Calu3 (cell line): Measurements from ENCODE around the gene LAMTOR5. TPM values are rescaled to one million over a fixed set of nuclear protein-coding genes. Genes with fewer than 3 reads are reported as not detected.

Experiments
- BruUV-seq: library from RNA; stranded (reverse); fragments of 400-500 nt; replicated peaks from 2 replicates; lab custom pipeline; 2021; lab: Mats Ljungman, UMichigan
- CTCF ChIA-PET: fragments of 300-600 bp; sonication (Branson Sonifier 250); formaldehyde crosslinking; loops from one replicate; lab custom pipeline; 2022; ENCODE audit warnings: antibody characterized with exemption; lab: Charles Lee
- DNase-seq: peaks from one replicate; pipeline ENCODE4 v3.0.0; 2022
- H3K27ac Mint-ChIP-seq: one replicate; pipeline ENCODE4 v1.8.0; 2022; ENCODE audit warnings: mixed read lengths; ENCODE audit not compliant: unreplicated experiment
- H3K27me3 Mint-ChIP-seq: one replicate; pipeline ENCODE4 v1.8.0; 2022; ENCODE audit warnings: mixed read lengths; ENCODE audit not compliant: unreplicated experiment
- H3K36me3 Mint-ChIP-seq: one replicate; pipeline ENCODE4 v1.8.0; 2022; ENCODE audit warnings: mild to moderate bottlenecking, moderate library complexity, mixed read lengths; ENCODE audit not compliant: insufficient read depth, unreplicated experiment
- H3K4me1 Mint-ChIP-seq: one replicate; pipeline ENCODE4 v1.8.0; 2022; ENCODE audit warnings: mild to moderate bottlenecking, low read depth, mixed read lengths; ENCODE audit not compliant: unreplicated experiment
- H3K4me3 Mint-ChIP-seq: one replicate; pipeline ENCODE4 v1.8.0; 2022; ENCODE audit warnings: mild to moderate bottlenecking, low read depth, moderate library complexity, mixed read lengths; ENCODE audit not compliant: unreplicated experiment
- H3K9me3 Mint-ChIP-seq: one replicate; pipeline ENCODE4 v1.8.0; 2022; ENCODE audit warnings: low read depth, mixed read lengths; ENCODE audit not compliant: unreplicated experiment
- intact Hi-C: fragments of 100-400 bp; cut with micrococcal nuclease; formaldehyde crosslinking; loops from one replicate; pipeline ENCODE4 v1.10.0; 2022; ENCODE audit not compliant: unreplicated experiment
- total RNA-seq: library from RNA; stranded (reverse); gene quantifications from 2 replicates; pipeline ENCODE4 v1.2.3, GENCODE V29; 2022
- TF ChIP-seq, protein P1 (sequence below): fragments of 200-600 bp; IDR thresholded peaks from one replicate; pipeline ENCODE4 v1.8.0; 2022; ENCODE audit warnings: antibody characterized with exemption; ENCODE audit not compliant: unreplicated experiment

Gene LAMTOR5
- total RNA-seq, 1 experiment from 2014 or later = 87.4 TPM

DNA sequence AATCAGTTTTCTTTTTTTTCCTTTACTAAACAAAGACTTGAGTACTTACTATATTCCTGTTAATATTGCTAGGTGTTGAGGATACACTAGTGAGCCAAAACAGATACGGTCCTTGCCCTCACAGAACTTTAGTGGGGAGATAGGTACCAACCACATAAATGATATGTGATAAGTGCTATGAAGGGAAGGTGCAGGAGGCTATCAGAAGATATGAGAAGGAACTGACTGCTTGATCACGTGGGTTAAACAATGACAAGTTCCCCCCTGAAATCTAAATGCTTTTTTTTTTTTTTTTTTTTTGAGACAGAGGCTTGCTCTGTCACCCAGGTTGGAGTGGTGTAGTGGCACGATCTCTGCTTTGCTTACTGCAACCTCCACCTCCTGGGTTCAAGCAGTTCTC lies 43.3 kb downstream of the LAMTOR5 start:
- no peak for DNase-seq
- Mint-ChIP-seq H3K4me3 (no peak overlapping the region), H3K27me3 (no peaks in the 10 kb centered on the region), H3K9me3 (no peaks in the 10 kb centered on the region), H3K4me1 (no peaks in the 10 kb centered on the region), H3K27ac (no peak overlapping the region), H3K36me3 (peaks cover 13% of the 10 kb centered on the region)
- CTCF ChIA-PET = no interaction called here
- no TSS peak for BruUV-seq
- intact Hi-C loops = no loop called here
- TF ChIP-seq, protein P1, sequence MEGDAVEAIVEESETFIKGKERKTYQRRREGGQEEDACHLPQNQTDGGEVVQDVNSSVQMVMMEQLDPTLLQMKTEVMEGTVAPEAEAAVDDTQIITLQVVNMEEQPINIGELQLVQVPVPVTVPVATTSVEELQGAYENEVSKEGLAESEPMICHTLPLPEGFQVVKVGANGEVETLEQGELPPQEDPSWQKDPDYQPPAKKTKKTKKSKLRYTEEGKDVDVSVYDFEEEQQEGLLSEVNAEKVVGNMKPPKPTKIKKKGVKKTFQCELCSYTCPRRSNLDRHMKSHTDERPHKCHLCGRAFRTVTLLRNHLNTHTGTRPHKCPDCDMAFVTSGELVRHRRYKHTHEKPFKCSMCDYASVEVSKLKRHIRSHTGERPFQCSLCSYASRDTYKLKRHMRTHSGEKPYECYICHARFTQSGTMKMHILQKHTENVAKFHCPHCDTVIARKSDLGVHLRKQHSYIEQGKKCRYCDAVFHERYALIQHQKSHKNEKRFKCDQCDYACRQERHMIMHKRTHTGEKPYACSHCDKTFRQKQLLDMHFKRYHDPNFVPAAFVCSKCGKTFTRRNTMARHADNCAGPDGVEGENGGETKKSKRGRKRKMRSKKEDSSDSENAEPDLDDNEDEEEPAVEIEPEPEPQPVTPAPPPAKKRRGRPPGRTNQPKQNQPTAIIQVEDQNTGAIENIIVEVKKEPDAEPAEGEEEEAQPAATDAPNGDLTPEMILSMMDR = no peak

DNA sequence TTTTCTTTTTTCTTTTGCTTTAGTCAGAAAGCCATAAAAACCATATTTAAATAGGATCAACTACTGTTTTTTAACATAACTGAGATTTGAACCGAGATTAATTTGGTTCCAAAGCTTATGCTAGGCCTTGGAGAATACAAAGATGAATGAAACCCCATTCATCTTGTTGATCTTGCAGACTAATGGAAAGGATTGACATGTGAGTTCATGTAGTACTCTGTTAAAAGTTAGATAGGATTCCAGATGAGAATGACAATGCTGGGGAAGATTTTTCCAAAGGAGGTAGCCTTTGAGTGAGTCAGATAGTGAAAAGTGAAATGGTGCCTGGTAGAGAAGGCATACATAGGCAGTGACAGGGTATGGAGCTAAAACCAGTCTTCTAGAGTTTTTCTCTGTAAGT lies 45.6 kb downstream of the LAMTOR5 start:
- no peaks in the 10 kb centered on the region for H3K9me3 Mint-ChIP-seq
- CTCF ChIA-PET = no interaction called here
- intact Hi-C loops = no loop called here
- H3K27ac Mint-ChIP-seq = no peak overlapping the region
- DNase-seq = no peak
- TF ChIP-seq, protein P1 = no peak
- H3K4me3 Mint-ChIP-seq = no peak overlapping the region
- no TSS peak for BruUV-seq
- H3K36me3 Mint-ChIP-seq = peaks cover 13% of the 10 kb centered on the region
- H3K27me3 Mint-ChIP-seq = no peaks in the 10 kb centered on the region
- H3K4me1 Mint-ChIP-seq = no peaks in the 10 kb centered on the region

DNA sequence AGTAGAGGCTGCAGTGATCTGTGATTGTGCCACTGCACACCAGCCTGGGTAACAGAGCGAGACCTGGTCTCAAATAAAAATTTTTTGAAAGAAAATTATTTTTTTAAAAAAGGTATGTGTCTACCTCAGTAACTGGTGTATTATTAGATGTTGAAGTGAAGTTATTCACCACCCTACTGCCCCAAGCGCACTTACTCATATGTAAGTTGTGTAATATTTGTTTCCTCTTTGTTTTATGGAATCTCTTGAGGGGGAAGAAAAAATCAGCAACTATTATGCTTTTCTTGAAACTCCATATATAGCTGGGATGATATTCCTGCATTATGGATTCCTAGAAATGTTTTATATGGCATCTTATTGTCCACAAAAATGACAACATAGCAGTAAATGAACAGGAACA lies 47.1 kb downstream of the LAMTOR5 start:
- intact Hi-C loops = no loop called here
- Mint-ChIP-seq H3K27ac (no peak overlapping the region), H3K36me3 (peaks cover 16% of the 10 kb centered on the region), H3K27me3 (no peaks in the 10 kb centered on the region), H3K4me3 (no peak overlapping the region), H3K9me3 (no peaks in the 10 kb centered on the region), H3K4me1 (peaks cover 13% of the 10 kb centered on the region)
- no TSS peak for BruUV-seq
- no peak for DNase-seq
- CTCF ChIA-PET = no interaction called here
- TF ChIP-seq, protein P1 = no peak

DNA sequence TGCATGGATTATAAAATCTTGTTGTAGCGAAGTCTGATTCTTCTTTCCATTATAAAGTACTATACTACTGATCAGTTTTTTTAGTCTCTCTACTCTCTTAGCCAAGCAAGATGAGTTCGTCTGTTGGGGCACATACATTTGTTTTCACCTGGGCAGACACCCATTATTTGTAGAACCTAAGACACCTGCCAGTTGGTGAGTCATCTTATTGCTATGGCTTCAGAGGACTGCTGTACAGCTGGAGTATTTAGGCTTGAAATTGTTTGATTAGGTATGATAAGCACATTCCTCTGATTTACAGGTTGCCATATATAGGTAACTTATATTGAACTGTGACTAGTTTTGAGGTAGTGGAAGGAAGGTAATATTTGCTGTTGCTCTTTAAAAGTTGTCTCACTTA lies 51.1 kb downstream of the LAMTOR5 start:
- BruUV-seq = no TSS peak

More for the DNA sequence above, 51.1 kb downstream of the LAMTOR5 start:
- H3K27ac Mint-ChIP-seq = peak overlapping the region; percentile 67
- TF ChIP-seq, protein P1 = no peak
- no peak for DNase-seq
- peaks cover 14% of the 10 kb centered on the region for H3K4me1 Mint-ChIP-seq
- CTCF ChIA-PET = interaction anchor here (1.0 kb wide), 2 partner anchors 140 to 153 kb away, joined by 3 read pairs; no protein-coding TSS in a partner anchor
- intact Hi-C loops = no loop called here
- H3K4me3 Mint-ChIP-seq = no peak overlapping the region
- H3K27me3 Mint-ChIP-seq = no peaks in the 10 kb centered on the region
- peaks cover 6% of the 10 kb centered on the region for H3K36me3 Mint-ChIP-seq
- no peaks in the 10 kb centered on the region for H3K9me3 Mint-ChIP-seq
